ENCODE data around the gene OPA3. TPM values are rescaled to one million over a fixed set of nuclear protein-coding genes. Genes with fewer than 3 reads are reported as not detected.

OPA3 gene
- total and polyA plus RNA-seq, 10 of the 15 experiments (the other 5 are each of a cell fraction or from before 2014, with no cell fraction given): 2.2 to 24.3 (median 13.3) TPM

- peak; percentile 61; the same call in 1 of the 2 replicates for TF ChIP-seq ELK1 (IDR thresholded peaks at IDR 0.05; ENCODE audit: low read depth, low read length)
- peak; percentile 71 for TF ChIP-seq MTA2 (IDR thresholded peaks at IDR 0.05; ENCODE audit: low read depth)
- TF ChIP-seq RCOR1 (conservative IDR thresholded peaks at IDR 0.05; ENCODE audit: low read depth, low read length): peak; percentile 61; the same call in 1 of the 2 replicates
- TF ChIP-seq RAD51 (IDR thresholded peaks at IDR 0.05): no peak
- TF ChIP-seq RUNX3 (IDR thresholded peaks at IDR 0.05; ENCODE audit: low read length): peak; percentile 79
- peak; percentile 99 for TF ChIP-seq NR2F1 (conservative IDR thresholded peaks at IDR 0.05)
- TF ChIP-seq SIX5 (IDR thresholded peaks at IDR 0.05; ENCODE audit: low read depth, low read length, severe bottlenecking): no peak
- no peak for TF ChIP-seq HDAC6 (IDR thresholded peaks at IDR 0.05; ENCODE audit: unreplicated experiment)
- TF ChIP-seq ZNF24 (IDR thresholded peaks at IDR 0.05): 0 out of 2 replicates have a peak, but pooled peaks have one; percentile 19
- TF ChIP-seq, protein P1, sequence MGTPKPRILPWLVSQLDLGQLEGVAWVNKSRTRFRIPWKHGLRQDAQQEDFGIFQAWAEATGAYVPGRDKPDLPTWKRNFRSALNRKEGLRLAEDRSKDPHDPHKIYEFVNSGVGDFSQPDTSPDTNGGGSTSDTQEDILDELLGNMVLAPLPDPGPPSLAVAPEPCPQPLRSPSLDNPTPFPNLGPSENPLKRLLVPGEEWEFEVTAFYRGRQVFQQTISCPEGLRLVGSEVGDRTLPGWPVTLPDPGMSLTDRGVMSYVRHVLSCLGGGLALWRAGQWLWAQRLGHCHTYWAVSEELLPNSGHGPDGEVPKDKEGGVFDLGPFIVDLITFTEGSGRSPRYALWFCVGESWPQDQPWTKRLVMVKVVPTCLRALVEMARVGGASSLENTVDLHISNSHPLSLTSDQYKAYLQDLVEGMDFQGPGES (IDR thresholded peaks at IDR 0.05): no peak
- TF ChIP-seq ZNF207 (IDR thresholded peaks at IDR 0.05; ENCODE audit: borderline replicate concordance): peak; percentile 53; the same call in 1 of the 2 replicates
- no peak for TF ChIP-seq SUZ12 (IDR thresholded peaks at IDR 0.05; ENCODE audit: unreplicated experiment)
- TF ChIP-seq ZSCAN29 (IDR thresholded peaks at IDR 0.05): no peak
- no peak for TF ChIP-seq STAT3 (IDR thresholded peaks at IDR 0.05; ENCODE audit: low read depth, low read length)
- peak; percentile 56; the same call in 1 of the 2 replicates for TF ChIP-seq LARP7 (IDR thresholded peaks at IDR 0.05)
- TF ChIP-seq KDM1A (IDR thresholded peaks at IDR 0.05; ENCODE audit: borderline replicate concordance): no peak
- TF ChIP-seq WRNIP1 (IDR thresholded peaks at IDR 0.05; ENCODE audit: borderline replicate concordance, low read depth, low read length): no peak
- TF ChIP-seq SREBF2 (IDR thresholded peaks at IDR 0.05; ENCODE audit: low read length): no peak
- TF ChIP-seq ZNF592 (IDR thresholded peaks at IDR 0.05): no peak
- TF ChIP-seq, protein P2, sequence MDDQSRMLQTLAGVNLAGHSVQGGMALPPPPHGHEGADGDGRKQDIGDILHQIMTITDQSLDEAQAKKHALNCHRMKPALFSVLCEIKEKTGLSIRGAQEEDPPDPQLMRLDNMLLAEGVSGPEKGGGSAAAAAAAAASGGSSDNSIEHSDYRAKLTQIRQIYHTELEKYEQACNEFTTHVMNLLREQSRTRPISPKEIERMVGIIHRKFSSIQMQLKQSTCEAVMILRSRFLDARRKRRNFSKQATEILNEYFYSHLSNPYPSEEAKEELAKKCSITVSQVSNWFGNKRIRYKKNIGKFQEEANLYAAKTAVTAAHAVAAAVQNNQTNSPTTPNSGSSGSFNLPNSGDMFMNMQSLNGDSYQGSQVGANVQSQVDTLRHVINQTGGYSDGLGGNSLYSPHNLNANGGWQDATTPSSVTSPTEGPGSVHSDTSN (IDR thresholded peaks at IDR 0.05; ENCODE audit: insufficient replicate concordance, low read depth, low read length): no peak
- TF ChIP-seq, protein P3, sequence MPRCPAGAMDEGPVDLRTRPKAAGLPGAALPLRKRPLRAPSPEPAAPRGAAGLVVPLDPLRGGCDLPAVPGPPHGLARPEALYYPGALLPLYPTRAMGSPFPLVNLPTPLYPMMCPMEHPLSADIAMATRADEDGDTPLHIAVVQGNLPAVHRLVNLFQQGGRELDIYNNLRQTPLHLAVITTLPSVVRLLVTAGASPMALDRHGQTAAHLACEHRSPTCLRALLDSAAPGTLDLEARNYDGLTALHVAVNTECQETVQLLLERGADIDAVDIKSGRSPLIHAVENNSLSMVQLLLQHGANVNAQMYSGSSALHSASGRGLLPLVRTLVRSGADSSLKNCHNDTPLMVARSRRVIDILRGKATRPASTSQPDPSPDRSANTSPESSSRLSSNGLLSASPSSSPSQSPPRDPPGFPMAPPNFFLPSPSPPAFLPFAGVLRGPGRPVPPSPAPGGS (IDR thresholded peaks at IDR 0.05; ENCODE audit: borderline replicate concordance, insufficient read depth, low read depth, low read length, poor library complexity, severe bottlenecking): peak; percentile 40
- TF ChIP-seq RBBP5 (conservative IDR thresholded peaks at IDR 0.05): no peak
These were observed 75.5 kb downstream of the OPA3 start (continued) for GRCh38 chr19:45508861-45509691.

All from GM12878 (cell line).